LNCAP (cell line): ENCODE data around the gene RERE.

Experiments
- TF ChIP-seq, protein P1 (sequence below): fragments of 450-650 bp; IDR thresholded peaks from 2 replicates; pipeline ENCODE4 v1.5.1; 2017; ENCODE audit warnings: mild to moderate bottlenecking

RERE gene

DNA sequence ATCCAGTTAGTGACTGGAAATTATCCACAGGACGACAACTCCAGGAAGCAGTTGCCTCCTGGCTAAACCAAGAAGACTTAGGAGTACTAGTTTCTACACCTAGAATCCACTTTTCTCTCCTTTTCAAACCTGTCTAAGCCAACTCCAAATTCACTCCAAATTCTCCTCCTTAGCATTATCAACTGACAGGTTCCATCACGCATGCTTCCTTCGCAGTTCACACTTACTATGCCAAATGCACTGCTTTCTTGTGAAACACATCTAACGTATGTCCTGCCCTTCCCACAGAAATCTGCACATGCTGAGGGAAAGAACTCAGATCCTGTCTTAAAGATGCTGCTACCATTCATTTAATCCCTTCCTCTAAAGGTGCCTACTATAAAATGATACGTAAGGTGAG is 225.9 kb downstream of the RERE start:
- TF ChIP-seq, protein P1, sequence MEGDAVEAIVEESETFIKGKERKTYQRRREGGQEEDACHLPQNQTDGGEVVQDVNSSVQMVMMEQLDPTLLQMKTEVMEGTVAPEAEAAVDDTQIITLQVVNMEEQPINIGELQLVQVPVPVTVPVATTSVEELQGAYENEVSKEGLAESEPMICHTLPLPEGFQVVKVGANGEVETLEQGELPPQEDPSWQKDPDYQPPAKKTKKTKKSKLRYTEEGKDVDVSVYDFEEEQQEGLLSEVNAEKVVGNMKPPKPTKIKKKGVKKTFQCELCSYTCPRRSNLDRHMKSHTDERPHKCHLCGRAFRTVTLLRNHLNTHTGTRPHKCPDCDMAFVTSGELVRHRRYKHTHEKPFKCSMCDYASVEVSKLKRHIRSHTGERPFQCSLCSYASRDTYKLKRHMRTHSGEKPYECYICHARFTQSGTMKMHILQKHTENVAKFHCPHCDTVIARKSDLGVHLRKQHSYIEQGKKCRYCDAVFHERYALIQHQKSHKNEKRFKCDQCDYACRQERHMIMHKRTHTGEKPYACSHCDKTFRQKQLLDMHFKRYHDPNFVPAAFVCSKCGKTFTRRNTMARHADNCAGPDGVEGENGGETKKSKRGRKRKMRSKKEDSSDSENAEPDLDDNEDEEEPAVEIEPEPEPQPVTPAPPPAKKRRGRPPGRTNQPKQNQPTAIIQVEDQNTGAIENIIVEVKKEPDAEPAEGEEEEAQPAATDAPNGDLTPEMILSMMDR, result no peak

DNA sequence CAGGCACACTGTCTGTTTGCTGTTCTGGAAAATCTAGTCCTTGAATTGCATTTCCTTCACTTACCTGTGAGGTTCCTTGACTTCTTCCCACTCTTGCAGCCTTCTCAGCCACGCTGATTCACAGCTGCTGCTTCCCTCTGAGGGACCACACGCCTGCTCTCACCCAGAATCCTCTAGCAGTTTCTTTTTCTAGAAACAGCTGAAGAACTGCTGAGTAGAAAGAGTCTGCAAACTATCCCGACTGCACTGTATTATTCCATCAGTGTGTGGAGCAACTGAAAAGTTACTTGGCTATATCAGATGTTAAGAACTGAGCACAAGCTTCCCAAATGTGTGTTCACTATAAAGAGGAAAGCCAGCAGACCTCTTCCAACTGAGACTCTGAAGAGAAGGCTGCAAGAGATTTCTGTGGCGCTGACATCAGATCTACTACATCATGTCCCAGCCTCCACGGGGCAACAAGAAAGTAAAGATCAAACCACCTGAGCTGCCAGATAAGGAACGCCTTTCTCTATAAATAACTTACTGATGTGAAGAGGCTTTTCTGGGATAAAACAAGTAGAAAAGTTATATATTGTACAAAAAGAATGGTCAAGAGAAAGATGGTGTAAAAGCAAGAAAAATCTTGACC is 226.6 kb downstream of the RERE start:
- TF ChIP-seq, protein P1, result no peak

DNA sequence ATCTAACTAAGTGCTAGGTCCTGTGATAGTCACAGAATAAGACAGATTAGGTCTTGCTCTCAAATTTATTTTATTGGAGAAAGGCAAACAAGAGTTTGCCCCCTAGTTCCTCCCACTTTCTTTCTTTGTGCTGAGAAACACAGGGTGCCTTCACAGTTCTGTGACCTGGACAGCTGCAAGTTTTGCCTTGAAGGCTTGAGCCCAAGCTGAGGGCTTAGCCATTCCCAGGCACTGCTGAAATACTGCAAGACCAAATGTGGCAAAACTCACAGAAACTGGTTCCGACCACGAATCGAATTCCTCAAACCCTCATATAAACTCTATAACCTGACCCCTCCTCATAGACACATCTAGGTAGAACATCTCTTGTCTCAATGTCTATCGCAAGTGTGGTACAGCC is 227.9 kb downstream of the RERE start:
- TF ChIP-seq, protein P1, result no peak

DNA sequence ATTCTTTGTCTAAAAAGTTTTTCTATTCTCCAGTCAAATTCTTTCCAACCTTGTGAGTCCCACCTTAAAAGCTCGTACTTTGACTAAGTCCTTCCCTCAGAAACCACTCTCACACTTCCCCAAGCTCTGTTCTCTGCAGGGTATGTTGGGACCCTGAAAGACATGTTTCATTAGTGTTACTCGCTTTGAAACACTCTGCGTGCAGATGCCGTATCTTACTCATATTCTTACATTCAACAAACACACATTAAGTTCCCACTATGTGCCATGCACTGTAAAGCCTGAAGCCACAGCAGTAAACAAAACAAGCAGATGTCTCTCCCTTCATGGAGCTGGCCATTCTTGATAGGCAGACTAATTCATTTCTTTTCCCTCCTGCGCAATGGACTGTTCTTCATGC is 229.7 kb downstream of the RERE start:
- TF ChIP-seq, protein P1, result no peak

DNA sequence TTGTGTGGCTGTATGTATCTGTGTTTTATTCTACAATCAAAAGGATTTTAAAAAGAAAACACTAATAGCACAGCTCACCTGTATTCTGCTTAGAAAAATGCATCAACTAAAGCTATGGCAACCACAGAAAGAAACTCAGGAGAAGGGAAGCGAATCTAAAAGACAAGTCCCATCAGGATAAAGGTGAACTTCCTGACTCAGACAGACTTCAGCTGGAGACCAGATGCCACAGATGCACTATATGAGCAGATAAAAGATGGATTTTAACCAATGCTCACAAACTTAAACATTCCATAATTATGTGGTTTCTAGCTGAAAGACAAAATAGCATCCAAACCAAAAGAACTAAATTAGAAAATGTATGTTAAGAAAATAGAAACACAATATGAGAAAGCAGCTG is 231.0 kb downstream of the RERE start:
- TF ChIP-seq, protein P1, result no peak

- TF ChIP-seq, protein P1, result no peak
These were observed 233.1 kb downstream of the RERE start for GRCh38 chr1:8584316-8584715.

- TF ChIP-seq, protein P1, result no peak
These were observed 234.4 kb downstream of the RERE start for GRCh38 chr1:8583031-8583430.

DNA sequence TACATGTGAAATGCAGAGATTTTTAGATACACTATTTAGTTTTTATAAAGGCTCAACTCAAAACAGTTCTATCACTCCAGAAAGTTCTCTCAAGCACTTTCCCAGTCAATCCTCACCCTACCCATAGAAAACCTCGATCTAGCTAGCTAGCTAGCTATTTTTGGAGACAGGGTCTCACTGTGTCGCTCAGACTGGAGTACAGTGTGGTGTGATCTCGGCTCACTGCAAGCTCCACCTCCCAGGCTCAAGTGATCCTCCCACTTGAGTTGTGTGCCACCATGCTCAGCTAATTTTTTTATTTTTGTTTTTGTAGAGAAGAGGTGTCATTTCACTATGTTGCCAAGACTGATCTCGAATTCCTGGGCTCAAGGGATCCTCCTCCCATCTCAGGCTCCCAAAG is 236.9 kb downstream of the RERE start:
- TF ChIP-seq, protein P1, result no peak
